Vagina (tissue), 2 donors: Measurements from ENCODE around the gene SCN4A.

Experiments
- POLR2A ChIP-seq, 2 donors: fragments of 450-650 bp; IDR thresholded peaks; one replicate each; pipeline ENCODE4 v1.6.1; 2017; ENCODE audit warnings: antibody characterized with exemption in 2 of 2, mild to moderate bottlenecking in 2 of 2, moderate library complexity in 2 of 2
- POLR2AphosphoS5 ChIP-seq, 2 donors: sonication (generic); formaldehyde crosslinking; IDR thresholded peaks; one replicate each; pipeline ENCODE4 v1.9.0; 2017; ENCODE audit warnings: antibody characterized with exemption in 2 of 2, mild to moderate bottlenecking in 2 of 2, low read depth in 1 of 2; ENCODE audit not compliant: insufficient read depth in 1 of 2
- TF ChIP-seq, protein P1 (sequence below), 3 experiments: fragments of 450-650 bp in 2 of 3; fragments of 200-600 bp in 1 of 3; sonication (generic) in 1 of 3; IDR thresholded peaks; one replicate each; pipeline ENCODE4 v1.5.1; 2017 to 2019; ENCODE audit warnings: antibody characterized with exemption in 3 of 3, mild to moderate bottlenecking in 2 of 3, moderate library complexity in 2 of 3

DNA sequence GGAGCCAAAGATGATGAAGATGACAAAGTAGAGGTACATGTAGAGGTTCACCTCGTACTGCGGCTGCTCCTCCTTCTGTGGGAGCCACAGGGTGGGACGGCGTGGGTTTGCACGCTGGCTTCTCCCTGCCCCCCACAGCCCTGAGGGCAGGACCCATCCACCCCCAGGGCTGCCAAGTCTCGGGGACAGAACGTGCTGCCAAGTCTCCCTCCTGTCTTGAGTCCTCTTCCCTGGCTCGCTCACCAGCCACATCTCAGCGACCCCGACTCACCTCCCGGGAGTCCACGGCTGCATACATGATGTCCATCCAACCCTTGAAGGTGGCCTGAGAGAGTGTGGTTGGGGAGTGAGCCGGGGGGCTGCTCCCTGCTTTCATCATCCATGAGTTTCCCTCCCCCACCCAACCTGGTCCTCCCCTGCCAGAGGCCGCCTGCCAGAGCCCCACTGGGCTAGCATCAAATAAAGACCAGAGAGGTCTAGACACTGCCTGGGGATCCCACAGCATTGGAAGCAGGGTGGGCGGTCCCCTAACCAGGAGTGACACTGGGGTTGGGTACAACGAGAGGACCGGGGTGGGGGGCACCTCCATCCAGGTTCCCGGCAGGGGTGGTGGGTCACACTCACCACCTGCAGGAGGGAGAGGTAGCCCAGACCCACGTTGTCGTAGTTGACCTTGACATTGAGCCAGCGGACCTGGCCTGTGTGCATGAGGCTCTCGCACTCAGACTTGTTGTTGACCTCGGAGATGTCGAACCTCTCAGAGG lies 27.8 kb downstream of the SCN4A start:
- TF ChIP-seq, protein P1, sequence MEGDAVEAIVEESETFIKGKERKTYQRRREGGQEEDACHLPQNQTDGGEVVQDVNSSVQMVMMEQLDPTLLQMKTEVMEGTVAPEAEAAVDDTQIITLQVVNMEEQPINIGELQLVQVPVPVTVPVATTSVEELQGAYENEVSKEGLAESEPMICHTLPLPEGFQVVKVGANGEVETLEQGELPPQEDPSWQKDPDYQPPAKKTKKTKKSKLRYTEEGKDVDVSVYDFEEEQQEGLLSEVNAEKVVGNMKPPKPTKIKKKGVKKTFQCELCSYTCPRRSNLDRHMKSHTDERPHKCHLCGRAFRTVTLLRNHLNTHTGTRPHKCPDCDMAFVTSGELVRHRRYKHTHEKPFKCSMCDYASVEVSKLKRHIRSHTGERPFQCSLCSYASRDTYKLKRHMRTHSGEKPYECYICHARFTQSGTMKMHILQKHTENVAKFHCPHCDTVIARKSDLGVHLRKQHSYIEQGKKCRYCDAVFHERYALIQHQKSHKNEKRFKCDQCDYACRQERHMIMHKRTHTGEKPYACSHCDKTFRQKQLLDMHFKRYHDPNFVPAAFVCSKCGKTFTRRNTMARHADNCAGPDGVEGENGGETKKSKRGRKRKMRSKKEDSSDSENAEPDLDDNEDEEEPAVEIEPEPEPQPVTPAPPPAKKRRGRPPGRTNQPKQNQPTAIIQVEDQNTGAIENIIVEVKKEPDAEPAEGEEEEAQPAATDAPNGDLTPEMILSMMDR (IDR thresholded peaks at IDR 0.05): no peak
- no peak for TF ChIP-seq POLR2A (IDR thresholded peaks at IDR 0.05)
- TF ChIP-seq POLR2AphosphoS5 (IDR thresholded peaks at IDR 0.05; ENCODE audit: insufficient read depth in 1 of 2, low read depth in 1 of 2): no peak
